Measurements from ENCODE around the gene SEC23IP. TPM values are rescaled to one million over a fixed set of nuclear protein-coding genes. Genes with fewer than 3 reads are reported as not detected.
"Not testable (repeated sequence)": the region's sequence is repeated elsewhere in the genome, so short reads cannot be mapped to it uniquely, and the experiment has no call there.

The SEC23IP gene
- total and polyA plus RNA-seq, 2 donors (not counting 3 experiments of a cell fraction or from before 2014, with no cell fraction given), result 30.9 to 83.1 TPM

DNA sequence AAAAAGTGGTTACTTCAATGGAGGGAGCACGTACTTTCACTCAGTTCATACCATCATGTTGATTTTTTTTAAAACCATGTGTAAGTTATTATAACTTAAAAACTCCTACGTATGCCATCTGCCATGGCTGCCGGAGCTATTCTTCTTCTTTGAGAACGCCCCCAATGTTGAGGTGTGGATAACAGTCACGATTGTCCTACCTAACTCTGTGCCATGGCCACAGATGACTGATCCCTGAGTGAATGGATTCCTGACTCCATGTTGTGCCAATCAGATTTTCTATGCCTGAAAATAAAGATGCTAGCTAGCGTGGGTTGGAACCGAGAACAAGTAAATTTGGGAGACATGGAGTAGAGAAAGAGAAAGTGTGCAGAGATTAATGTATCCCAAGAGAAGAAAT lies 25.2 kb upstream of the SEC23IP start:
- no peaks in the 10 kb centered on the region for H3K9me3 ChIP-seq (replicated peaks; ENCODE audit: control insufficient read depth, insufficient read depth, low read length)
- no peak for DNase-seq (ENCODE audit: low read depth, low spot score)
- H3K9ac ChIP-seq (replicated peaks; ENCODE audit: extremely low read depth, insufficient read depth, low read length), result no peak overlapping the region
- no peak overlapping the region for H2AFZ ChIP-seq (ENCODE audit: low read depth, low read length)
- dilution Hi-C loops (cut with MboI; ENCODE audit: extremely low pct_ligation_motif_present, low sequenced_read_pairs) (no loop called here), intact Hi-C loops (cut with micrococcal nuclease) (no loop called here)
- H3K4me2 ChIP-seq (ENCODE audit: insufficient read depth, low read length), result no peak overlapping the region
- H3K36me3 ChIP-seq (ENCODE audit: control insufficient read depth in 2 of 2, extremely low read depth in 1 of 2, insufficient read depth in 2 of 2, low read length in 2 of 2), result no peaks in the 10 kb centered on the region
- H3K27ac ChIP-seq (ENCODE audit: insufficient read depth, low read depth, low read length), result no peak overlapping the region
- TF ChIP-seq EZH2 (IDR thresholded peaks at IDR 0.05; ENCODE audit: borderline replicate concordance, low read depth, low read length, severe bottlenecking) (no peak), POLR2AphosphoS5 (IDR thresholded peaks at IDR 0.05; ENCODE audit: insufficient read depth, low read depth, low read length) (no peak), GATA2 (IDR thresholded peaks at IDR 0.05; ENCODE audit: insufficient read depth, insufficient read length, low read depth, low read length) (no peak), FOS (IDR thresholded peaks at IDR 0.05; ENCODE audit: borderline replicate concordance, insufficient read depth, low read length) (no peak), JUN (IDR thresholded peaks at IDR 0.05; ENCODE audit: borderline replicate concordance, insufficient read depth, insufficient read length, low read depth) (no peak), POLR2A (IDR thresholded peaks at IDR 0.05; ENCODE audit: low read depth, low read length) (no peak)
- TF ChIP-seq, protein P1, sequence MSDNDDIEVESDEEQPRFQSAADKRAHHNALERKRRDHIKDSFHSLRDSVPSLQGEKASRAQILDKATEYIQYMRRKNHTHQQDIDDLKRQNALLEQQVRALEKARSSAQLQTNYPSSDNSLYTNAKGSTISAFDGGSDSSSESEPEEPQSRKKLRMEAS (IDR thresholded peaks at IDR 0.05; ENCODE audit: insufficient read depth, insufficient read length), result no peak
- TF ChIP-seq, protein P2, sequence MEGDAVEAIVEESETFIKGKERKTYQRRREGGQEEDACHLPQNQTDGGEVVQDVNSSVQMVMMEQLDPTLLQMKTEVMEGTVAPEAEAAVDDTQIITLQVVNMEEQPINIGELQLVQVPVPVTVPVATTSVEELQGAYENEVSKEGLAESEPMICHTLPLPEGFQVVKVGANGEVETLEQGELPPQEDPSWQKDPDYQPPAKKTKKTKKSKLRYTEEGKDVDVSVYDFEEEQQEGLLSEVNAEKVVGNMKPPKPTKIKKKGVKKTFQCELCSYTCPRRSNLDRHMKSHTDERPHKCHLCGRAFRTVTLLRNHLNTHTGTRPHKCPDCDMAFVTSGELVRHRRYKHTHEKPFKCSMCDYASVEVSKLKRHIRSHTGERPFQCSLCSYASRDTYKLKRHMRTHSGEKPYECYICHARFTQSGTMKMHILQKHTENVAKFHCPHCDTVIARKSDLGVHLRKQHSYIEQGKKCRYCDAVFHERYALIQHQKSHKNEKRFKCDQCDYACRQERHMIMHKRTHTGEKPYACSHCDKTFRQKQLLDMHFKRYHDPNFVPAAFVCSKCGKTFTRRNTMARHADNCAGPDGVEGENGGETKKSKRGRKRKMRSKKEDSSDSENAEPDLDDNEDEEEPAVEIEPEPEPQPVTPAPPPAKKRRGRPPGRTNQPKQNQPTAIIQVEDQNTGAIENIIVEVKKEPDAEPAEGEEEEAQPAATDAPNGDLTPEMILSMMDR (IDR thresholded peaks at IDR 0.05; ENCODE audit: extremely low read depth in 1 of 2, insufficient read depth in 1 of 2, low read depth in 1 of 2, low read length in 2 of 2), result no peak
- peaks cover 13% of the 10 kb centered on the region for H3K4me1 ChIP-seq (ENCODE audit: control insufficient read depth, extremely low read depth, insufficient read depth, low read length)
- H4K20me1 ChIP-seq (replicated peaks; ENCODE audit: control insufficient read depth, extremely low read depth, insufficient read depth, low read length), result peaks cover 10% of the 10 kb centered on the region
- ChIA-PET CTCF (interaction anchor here (1.0 to 1.3 kb wide), 3 partner anchors 7 to 117 kb away, joined by 3 to 6 read pairs (median 5); no protein-coding TSS in a partner anchor), POLR2A (interaction anchor here (0.7 kb wide), 1 partner anchor 469 kb away, joined by 9 read pairs; no protein-coding TSS in a partner anchor)
- no TSS peak for BruUV-seq (replicated peaks)
- H3K27me3 ChIP-seq (ENCODE audit: control insufficient read depth in 2 of 2, insufficient read depth in 2 of 2, low read length in 2 of 2), result no peaks in the 10 kb centered on the region
- H3K9me1 ChIP-seq (replicated peaks; ENCODE audit: control insufficient read depth, extremely low read depth, insufficient read depth, low read length), result no peaks in the 10 kb centered on the region
- no peak for FAIRE-seq
- no peak overlapping the region for H3K4me3 ChIP-seq (replicated peaks in 1 of 3; ENCODE audit: insufficient read depth in 1 of 3, low read depth in 1 of 3, low read length in 3 of 3)
- peaks cover 97% of the 10 kb centered on the region for H3K79me2 ChIP-seq (ENCODE audit: control insufficient read depth, insufficient read depth, low read length)

DNA sequence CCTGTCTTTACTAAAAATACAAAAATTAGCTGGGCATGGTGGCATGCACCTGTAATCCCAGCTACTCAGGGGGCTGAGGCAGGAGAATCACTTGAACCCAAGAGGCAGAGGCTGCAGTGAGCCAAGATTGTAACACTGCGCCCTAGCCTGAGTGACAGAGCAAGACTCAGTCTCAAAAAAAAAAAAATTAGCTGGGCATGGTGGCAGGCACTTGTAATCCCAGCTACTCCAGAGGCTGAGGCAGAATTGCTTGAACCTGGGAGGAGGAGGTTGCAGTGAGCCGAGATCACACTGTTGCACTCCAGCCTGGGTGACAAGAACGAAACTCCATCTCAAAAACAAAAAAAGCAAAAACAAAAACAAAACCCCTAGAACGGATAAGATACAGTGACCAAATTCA lies 23.1 kb upstream of the SEC23IP start:
- H3K4me1 ChIP-seq (ENCODE audit: control insufficient read depth, extremely low read depth, insufficient read depth, low read length), result peaks cover 18% of the 10 kb centered on the region
- H3K9me1 ChIP-seq (replicated peaks; ENCODE audit: control insufficient read depth, extremely low read depth, insufficient read depth, low read length); POLR2A ChIA-PET; H3K4me3 ChIP-seq (replicated peaks in 1 of 3; ENCODE audit: insufficient read depth in 1 of 3, low read depth in 1 of 3, low read length in 3 of 3); dilution Hi-C loops (cut with MboI; ENCODE audit: extremely low pct_ligation_motif_present, low sequenced_read_pairs); DNase-seq (ENCODE audit: low read depth, low spot score); H3K4me2 ChIP-seq (ENCODE audit: insufficient read depth, low read length); intact Hi-C loops (cut with micrococcal nuclease); FAIRE-seq; H3K27me3 ChIP-seq (ENCODE audit: control insufficient read depth in 2 of 2, insufficient read depth in 2 of 2, low read length in 2 of 2); H3K36me3 ChIP-seq (ENCODE audit: control insufficient read depth in 2 of 2, extremely low read depth in 1 of 2, insufficient read depth in 2 of 2, low read length in 2 of 2); H3K9me3 ChIP-seq (replicated peaks; ENCODE audit: control insufficient read depth, insufficient read depth, low read length); BruUV-seq (replicated peaks); H2AFZ ChIP-seq (ENCODE audit: low read depth, low read length); H3K9ac ChIP-seq (replicated peaks; ENCODE audit: extremely low read depth, insufficient read depth, low read length); H3K27ac ChIP-seq (ENCODE audit: insufficient read depth, low read depth, low read length): not testable (repeated sequence)
- H4K20me1 ChIP-seq (replicated peaks; ENCODE audit: control insufficient read depth, extremely low read depth, insufficient read depth, low read length), result peaks cover 10% of the 10 kb centered on the region
- CTCF ChIA-PET, result interaction anchor here (1.0 kb wide), 1 partner anchor 119 kb away, joined by 3 read pairs; no protein-coding TSS in a partner anchor
- peaks cover 78% of the 10 kb centered on the region for H3K79me2 ChIP-seq (ENCODE audit: control insufficient read depth, insufficient read depth, low read length)

Measured in endothelial cell of umbilical vein (primary cell).